Tibial nerve (tissue), 4 donors: ENCODE data around the gene SPTBN1.

Source experiments
- CTCF ChIP-seq, 5 experiments: fragments of 200-600 bp in 3 of 5; fragments of 450-650 bp in 2 of 5; sonication (generic) in 3 of 5; IDR thresholded peaks; one replicate each; pipeline ENCODE4 v1.5.1; 2016 to 2019; ENCODE audit warnings: antibody characterized with exemption in 5 of 5, mild to moderate bottlenecking in 3 of 5, moderate library complexity in 2 of 5
- EP300 ChIP-seq, 2 donors: sonication (generic); formaldehyde crosslinking; IDR thresholded peaks; one replicate each; pipeline ENCODE4 v1.6.1; 2017; ENCODE audit warnings: antibody characterized with exemption in 2 of 2, mild to moderate bottlenecking in 1 of 2

GRCh38 chr2:54649633-54650032 is 193.5 kb downstream of the SPTBN1 start:
- TF ChIP-seq CTCF (IDR thresholded peaks at IDR 0.05) (no peak), EP300 (IDR thresholded peaks at IDR 0.05) (no peak)
